GF-D8 (cell line): ENCODE results near the gene SUSD3.
A peak's percentile ranks its signal among the peaks of the same experiment; 100 is the strongest.
"Not testable (repeated sequence)": the region's sequence is repeated elsewhere in the genome, so short reads cannot be mapped to it uniquely, and the experiment has no call there.

Source experiments
- DNase-seq: peaks from one replicate; lab custom pipeline; 2025; lab: John Stamatoyannopoulos, UW

Gene SUSD3

DNA sequence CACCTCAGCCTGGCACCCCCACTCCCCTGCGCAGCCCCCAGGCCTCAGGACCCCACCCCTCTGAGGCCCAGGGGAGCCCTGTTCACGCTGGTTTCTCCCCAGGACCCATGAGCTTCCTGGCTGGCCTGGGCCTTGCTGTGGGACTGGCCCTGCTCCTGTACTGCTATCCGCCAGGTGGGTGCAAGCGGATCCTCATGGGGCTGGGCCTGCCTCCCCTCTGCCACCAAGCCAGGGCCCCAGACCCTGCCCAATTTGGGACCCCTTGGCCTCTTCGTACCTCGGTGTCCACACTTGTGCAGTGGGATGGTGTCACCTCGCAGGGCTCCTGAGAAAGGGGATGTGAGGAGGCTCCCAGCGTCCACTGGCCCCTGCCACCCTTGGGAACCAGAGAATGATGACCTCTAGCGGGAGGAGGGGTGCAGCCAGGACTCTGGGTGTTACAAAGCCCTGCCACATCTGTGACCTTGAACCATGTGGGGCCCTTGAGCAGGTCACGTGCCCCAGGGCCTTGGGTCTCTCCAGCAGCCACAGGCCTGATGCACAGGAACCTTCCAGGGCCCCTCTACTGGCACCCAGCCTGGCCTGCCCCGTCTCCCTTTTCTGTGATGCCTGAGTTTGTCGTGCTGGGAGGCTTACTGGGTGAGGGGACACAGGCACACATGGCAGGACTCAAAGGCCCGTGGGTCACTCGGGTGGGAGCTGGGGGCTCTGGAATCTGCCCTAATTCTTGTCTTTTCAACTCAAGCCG lies 53.8 kb downstream of the SUSD3 start:
- no peak for DNase-seq

GRCh38 chr9:93112864-93113389 lies 54.4 kb downstream of the SUSD3 start:
- no peak for DNase-seq

GRCh38 chr9:93114169-93114983 lies 55.9 kb downstream of the SUSD3 start:
- peak; percentile 33 for DNase-seq

GRCh38 chr9:93114984-93115335 lies 56.5 kb downstream of the SUSD3 start:
- DNase-seq: no peak

GRCh38 chr9:93115486-93116071 lies 57.1 kb downstream of the SUSD3 start:
- peak; percentile 48 for DNase-seq

- peak; percentile 48 for DNase-seq
These were observed 57.8 kb downstream of the SUSD3 start for GRCh38 chr9:93116072-93116961.

GRCh38 chr9:93117521-93117920 lies 59.0 kb downstream of the SUSD3 start:
- DNase-seq: not testable (repeated sequence)

GRCh38 chr9:93117924-93118862 lies 59.7 kb downstream of the SUSD3 start:
- DNase-seq: no peak

- DNase-seq: no peak
These were observed 60.6 kb downstream of the SUSD3 start for GRCh38 chr9:93118863-93119702.

DNA sequence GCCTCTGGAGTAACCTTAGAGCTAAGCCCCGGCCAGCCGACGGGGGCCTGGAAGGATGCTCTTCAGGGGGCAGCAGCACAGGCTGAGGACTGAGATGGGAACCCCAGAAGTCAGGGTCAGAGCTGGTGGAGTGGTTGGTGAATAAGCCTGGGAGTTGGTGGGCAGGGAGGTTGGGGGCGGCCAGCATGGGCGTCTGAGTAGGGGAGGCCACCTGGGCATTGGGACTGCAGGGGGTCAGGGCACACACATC lies 61.1 kb downstream of the SUSD3 start:
- no peak for DNase-seq

DNA sequence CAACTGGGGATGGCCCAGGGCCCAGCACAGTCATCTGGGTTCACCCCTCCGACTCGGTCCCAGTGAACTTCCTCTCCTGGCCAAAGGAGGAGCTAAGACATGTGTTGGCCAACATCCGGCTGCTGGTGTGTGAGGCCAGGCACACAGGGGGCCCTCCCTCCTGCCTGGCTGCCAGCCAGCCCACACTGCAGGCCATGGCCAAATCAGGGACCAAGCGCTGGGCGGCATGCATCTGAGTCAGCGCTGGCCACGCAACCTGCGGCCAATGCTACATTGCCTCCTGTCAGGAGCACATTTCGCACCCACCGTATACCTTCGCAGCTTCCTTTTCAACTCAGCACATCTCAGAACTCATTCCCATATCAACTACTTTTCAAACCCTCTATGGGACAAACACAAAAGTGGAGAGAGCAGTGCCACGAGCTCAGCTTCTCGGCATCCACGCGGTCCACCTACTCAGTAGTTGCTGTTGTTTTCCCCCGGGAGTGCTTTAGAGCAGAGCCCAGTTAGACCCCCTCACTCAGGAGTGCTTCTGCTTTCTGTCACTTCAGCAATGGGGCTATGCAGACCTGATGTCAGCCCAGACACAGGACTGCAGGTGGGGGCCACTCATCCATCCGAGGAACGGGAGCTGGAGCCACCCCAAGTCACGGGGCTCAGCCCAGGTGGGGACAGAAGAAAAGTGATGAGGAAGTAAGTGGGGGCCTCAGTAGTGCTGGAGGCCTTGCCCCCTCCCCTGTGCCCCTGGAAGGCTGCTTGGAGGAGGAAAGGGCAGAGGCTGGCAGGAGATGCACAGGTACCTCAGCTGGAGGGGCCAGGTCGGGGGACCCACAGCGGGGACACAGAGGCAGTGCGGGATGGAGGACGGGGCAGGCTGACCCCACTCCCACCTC lies 61.7 kb downstream of the SUSD3 start:
- DNase-seq: peak; percentile 89

DNA sequence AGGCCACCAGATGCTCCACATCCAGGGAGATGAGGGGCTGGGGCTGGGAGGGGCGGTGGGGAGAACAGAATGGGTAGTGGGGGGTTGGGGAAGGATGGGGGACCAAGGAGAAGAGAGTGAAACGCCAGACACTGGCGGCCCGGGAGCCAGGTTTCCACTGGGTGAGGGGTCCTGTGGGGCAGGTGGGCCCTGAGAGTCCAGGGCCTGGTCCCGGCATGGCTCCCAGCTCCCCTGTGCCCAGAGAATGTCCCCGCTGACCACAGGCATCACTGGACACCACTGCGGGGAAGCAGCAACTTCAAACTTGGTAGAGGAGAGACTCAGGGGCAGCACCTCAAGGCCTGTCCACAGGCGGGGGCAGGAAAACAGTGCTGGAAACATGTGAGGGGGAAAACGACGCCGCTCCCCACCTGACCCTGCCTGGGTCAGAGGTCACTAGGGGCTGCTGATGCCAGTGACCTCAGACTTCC lies 62.4 kb downstream of the SUSD3 start:
- DNase-seq: no peak

GRCh38 chr9:93121316-93122241 lies 63.1 kb downstream of the SUSD3 start:
- no peak for DNase-seq

- no peak for DNase-seq
These were observed 64.3 kb downstream of the SUSD3 start for GRCh38 chr9:93122721-93123221.

DNA sequence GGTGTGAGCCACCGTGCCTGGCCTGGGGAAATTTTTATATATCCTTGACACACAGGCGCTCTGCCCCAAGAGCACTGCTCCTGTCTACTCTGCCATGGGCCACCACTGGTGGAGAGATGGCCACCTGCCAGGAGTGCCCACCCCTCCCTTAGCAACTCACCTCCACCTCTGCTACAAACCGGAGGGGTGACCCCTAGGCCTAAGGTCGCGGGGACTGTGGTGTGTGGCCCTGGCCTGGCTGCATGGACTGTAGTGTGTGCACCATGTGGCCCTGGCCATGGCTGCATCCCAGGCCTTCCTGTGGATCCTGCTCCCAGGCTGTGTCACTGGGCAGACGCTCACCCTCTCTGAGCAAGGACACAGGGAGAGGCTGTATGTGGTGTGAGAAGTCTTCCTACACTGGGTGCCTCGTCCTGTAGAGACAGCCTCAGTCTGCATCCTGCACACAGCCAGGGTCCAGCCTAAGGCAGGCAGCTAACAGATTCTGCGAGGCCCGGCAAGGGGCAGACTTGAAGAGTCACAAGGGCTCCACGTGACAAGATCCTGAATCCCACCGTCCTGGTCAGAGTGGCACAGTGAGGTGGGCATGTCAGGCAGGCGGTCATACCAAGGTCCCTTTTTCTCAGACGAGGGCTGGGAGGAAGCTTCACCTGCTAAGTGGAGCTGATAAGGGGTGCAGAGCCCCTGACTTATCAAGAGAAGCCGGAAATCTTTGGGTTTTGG lies 65.2 kb downstream of the SUSD3 start:
- no peak for DNase-seq

- DNase-seq: no peak
These were observed 66.3 kb downstream of the SUSD3 start for GRCh38 chr9:93124793-93125192.
